Dendritic cell treated with granulocyte-macrophage colony-stimulating factor and Interleukin-4, amounts not matched to agents 40 ng/mL and 50 ng/mL, for 4 days (primary cell): ENCODE measurements around the gene FBF1.
A peak's percentile ranks its signal among the peaks of the same experiment; 100 is the strongest.
"Not testable (repeated sequence)": the region's sequence is repeated elsewhere in the genome, so short reads cannot be mapped to it uniquely, and the experiment has no call there.

Experiments used
- H3K27ac Mint-ChIP-seq: one replicate; pipeline ENCODE4 v1.8.0; 2022; ENCODE audit warnings: mild to moderate bottlenecking, mixed read lengths
- H3K27me3 Mint-ChIP-seq: one replicate; pipeline ENCODE4 v1.8.0; 2022; ENCODE audit warnings: mild to moderate bottlenecking, mixed read lengths
- H3K36me3 Mint-ChIP-seq: one replicate; pipeline ENCODE4 v1.8.0; 2022; ENCODE audit warnings: low read depth, mixed read lengths
- H3K4me1 Mint-ChIP-seq: one replicate; pipeline ENCODE4 v1.8.0; 2022; ENCODE audit warnings: low read depth, mixed read lengths
- H3K4me3 Mint-ChIP-seq: one replicate; pipeline ENCODE4 v1.8.0; 2022; ENCODE audit warnings: mild to moderate bottlenecking, moderate library complexity, mixed read lengths
- H3K9me3 Mint-ChIP-seq: one replicate; pipeline ENCODE4 v1.8.0; 2022; ENCODE audit warnings: mixed read lengths
- intact Hi-C: fragments of 100-400 bp; cut with micrococcal nuclease; formaldehyde crosslinking; loops from one replicate; pipeline ENCODE4 v1.15.0; 2022

Gene FBF1

GRCh38 chr17:75889454-75889853 is 51.4 kb downstream of the FBF1 start:
- intact Hi-C loops, result no loop called here
- no peak overlapping the region for H3K27ac Mint-ChIP-seq
- H3K4me3 Mint-ChIP-seq, result no peak overlapping the region
- H3K4me1 Mint-ChIP-seq, result peaks cover 25% of the 10 kb centered on the region
- no peaks in the 10 kb centered on the region for H3K9me3 Mint-ChIP-seq
- H3K36me3 Mint-ChIP-seq, result peaks cover 79% of the 10 kb centered on the region
- peaks cover 5% of the 10 kb centered on the region for H3K27me3 Mint-ChIP-seq

GRCh38 chr17:75888484-75888883 is 52.4 kb downstream of the FBF1 start:
- Mint-ChIP-seq H3K27me3 (peaks cover 5% of the 10 kb centered on the region), H3K9me3 (no peaks in the 10 kb centered on the region), H3K4me1 (peaks cover 18% of the 10 kb centered on the region), H3K36me3 (peaks cover 70% of the 10 kb centered on the region), H3K4me3 (no peak overlapping the region), H3K27ac (no peak overlapping the region)
- intact Hi-C loops, result no loop called here

GRCh38 chr17:75885860-75886259 is 55.0 kb downstream of the FBF1 start:
- peak overlapping the region; percentile 35 for H3K27ac Mint-ChIP-seq
- H3K4me1 Mint-ChIP-seq, result peaks cover 33% of the 10 kb centered on the region
- H3K9me3 Mint-ChIP-seq, intact Hi-C loops, H3K4me3 Mint-ChIP-seq: not testable (repeated sequence)
- peaks cover 44% of the 10 kb centered on the region for H3K36me3 Mint-ChIP-seq
- peaks cover 25% of the 10 kb centered on the region for H3K27me3 Mint-ChIP-seq

GRCh38 chr17:75885431-75885830 is 55.4 kb downstream of the FBF1 start:
- intact Hi-C loops, result no loop called here
- no peaks in the 10 kb centered on the region for H3K9me3 Mint-ChIP-seq

GRCh38 chr17:75881678-75882454 is 59.0 kb downstream of the FBF1 start:
- peaks cover 53% of the 10 kb centered on the region for H3K4me1 Mint-ChIP-seq
- intact Hi-C loops, result no loop called here
- peaks cover 17% of the 10 kb centered on the region for H3K36me3 Mint-ChIP-seq
- H3K27ac Mint-ChIP-seq, result peak overlapping the region; percentile 51
- H3K27me3 Mint-ChIP-seq, result peaks cover 54% of the 10 kb centered on the region
- H3K4me3 Mint-ChIP-seq, result peak overlapping the region; percentile 11
- H3K9me3 Mint-ChIP-seq, result no peaks in the 10 kb centered on the region

More at GRCh38 chr17:75885431-75885830, 55.4 kb downstream of the FBF1 start:
- H3K27ac Mint-ChIP-seq, result peak overlapping the region; percentile 35
- H3K36me3 Mint-ChIP-seq, result peaks cover 39% of the 10 kb centered on the region
- H3K4me3 Mint-ChIP-seq, result no peak overlapping the region
- H3K4me1 Mint-ChIP-seq, result peaks cover 33% of the 10 kb centered on the region
- peaks cover 29% of the 10 kb centered on the region for H3K27me3 Mint-ChIP-seq

GRCh38 chr17:75880266-75880665 is 60.6 kb downstream of the FBF1 start:
- peaks cover 28% of the 10 kb centered on the region for H3K36me3 Mint-ChIP-seq
- intact Hi-C loops, result no loop called here
- no peak overlapping the region for H3K27ac Mint-ChIP-seq
- peaks cover 68% of the 10 kb centered on the region for H3K27me3 Mint-ChIP-seq
- peaks cover 59% of the 10 kb centered on the region for H3K4me1 Mint-ChIP-seq
- H3K4me3 Mint-ChIP-seq, result no peak overlapping the region
- H3K9me3 Mint-ChIP-seq, result no peaks in the 10 kb centered on the region

- Mint-ChIP-seq H3K36me3 (peaks cover 47% of the 10 kb centered on the region), H3K27ac (peak within 1 kb of the TSS; percentile 95), H3K27me3 (peaks cover 75% of the 10 kb centered on the region), H3K9me3 (no peaks in the 10 kb centered on the region), H3K4me3 (peak within 1 kb of the TSS; percentile 92), H3K4me1 (peaks cover 68% of the 10 kb centered on the region)
- intact Hi-C loops, result no loop called here
These were observed 62.5 kb downstream of the FBF1 start, which contains the start of gene TRIM47 for GRCh38 chr17:75878174-75878998. TRIM47 (minus strand) TSS chr17:75878581; CDS start chr17:75878548, 33 bp downstream.

GRCh38 chr17:75877752-75878173 is 63.1 kb downstream of the FBF1 start:
- Mint-ChIP-seq H3K27ac (peak overlapping the region; percentile 95), H3K36me3 (peaks cover 47% of the 10 kb centered on the region), H3K27me3 (peaks cover 74% of the 10 kb centered on the region), H3K4me3 (peak overlapping the region; percentile 92), H3K4me1 (peaks cover 64% of the 10 kb centered on the region), H3K9me3 (no peaks in the 10 kb centered on the region)
- intact Hi-C loops, result no loop called here

- H3K4me1 Mint-ChIP-seq, result peaks cover 61% of the 10 kb centered on the region
- intact Hi-C loops, result no loop called here
- H3K4me3 Mint-ChIP-seq, result peak overlapping the region; percentile 92
- peaks cover 68% of the 10 kb centered on the region for H3K27me3 Mint-ChIP-seq
- peak overlapping the region; percentile 95 for H3K27ac Mint-ChIP-seq
- H3K9me3 Mint-ChIP-seq, result no peaks in the 10 kb centered on the region
- peaks cover 47% of the 10 kb centered on the region for H3K36me3 Mint-ChIP-seq
These were observed 63.7 kb downstream of the FBF1 start for GRCh38 chr17:75876938-75877751.

GRCh38 chr17:75876190-75876937 is 64.5 kb downstream of the FBF1 start:
- H3K27me3 Mint-ChIP-seq, result peaks cover 60% of the 10 kb centered on the region
- H3K36me3 Mint-ChIP-seq, result peaks cover 47% of the 10 kb centered on the region
- peak overlapping the region; percentile 95 for H3K27ac Mint-ChIP-seq
- intact Hi-C loops, result no loop called here
- peaks cover 55% of the 10 kb centered on the region for H3K4me1 Mint-ChIP-seq
- peak overlapping the region; percentile 92 for H3K4me3 Mint-ChIP-seq
- no peaks in the 10 kb centered on the region for H3K9me3 Mint-ChIP-seq

GRCh38 chr17:75875940-75876189 is 65.0 kb downstream of the FBF1 start:
- no peaks in the 10 kb centered on the region for H3K9me3 Mint-ChIP-seq
- H3K4me1 Mint-ChIP-seq, result peaks cover 54% of the 10 kb centered on the region
- intact Hi-C loops, result no loop called here
- H3K4me3 Mint-ChIP-seq, result peak overlapping the region; percentile 92
- H3K27me3 Mint-ChIP-seq, result peaks cover 56% of the 10 kb centered on the region
- peaks cover 47% of the 10 kb centered on the region for H3K36me3 Mint-ChIP-seq
- peak overlapping the region; percentile 95 for H3K27ac Mint-ChIP-seq

- H3K9me3 Mint-ChIP-seq, result no peaks in the 10 kb centered on the region
- peak overlapping the region; percentile 92 for H3K4me3 Mint-ChIP-seq
- H3K27ac Mint-ChIP-seq, result peak overlapping the region; percentile 95
- H3K4me1 Mint-ChIP-seq, result peaks cover 54% of the 10 kb centered on the region
- intact Hi-C loops, result no loop called here
- peaks cover 47% of the 10 kb centered on the region for H3K36me3 Mint-ChIP-seq
- peaks cover 51% of the 10 kb centered on the region for H3K27me3 Mint-ChIP-seq
These were observed 65.5 kb downstream of the FBF1 start for GRCh38 chr17:75875182-75875939.
